GM21786 (cell line): ENCODE data around the gene NCAM1.

ENCODE experiments used
- ATAC-seq: cut with Tn5 transposase; IDR thresholded peaks from one replicate; pipeline ENCODE4 v1.9.1; 2021; ENCODE audit not compliant: unreplicated experiment

The NCAM1 gene

GRCh38 chr11:113247221-113247620, 286.0 kb downstream of the NCAM1 start:
- ATAC-seq = no peak

GRCh38 chr11:113247966-113248365, 286.7 kb downstream of the NCAM1 start:
- ATAC-seq = no peak

- ATAC-seq = no peak
These were observed 287.7 kb downstream of the NCAM1 start for GRCh38 chr11:113248702-113249490.

GRCh38 chr11:113249491-113249763, 288.2 kb downstream of the NCAM1 start:
- ATAC-seq = no peak

GRCh38 chr11:113249786-113250185, 288.6 kb downstream of the NCAM1 start:
- no peak for ATAC-seq

- no peak for ATAC-seq
These were observed 290.1 kb downstream of the NCAM1 start for GRCh38 chr11:113251281-113251680.

GRCh38 chr11:113253406-113253805, 292.2 kb downstream of the NCAM1 start:
- ATAC-seq = no peak

GRCh38 chr11:113255096-113255495, 293.9 kb downstream of the NCAM1 start:
- no peak for ATAC-seq

GRCh38 chr11:113255741-113256140, 294.5 kb downstream of the NCAM1 start:
- ATAC-seq = no peak

- no peak for ATAC-seq
These were observed 295.4 kb downstream of the NCAM1 start for GRCh38 chr11:113256431-113257202.

GRCh38 chr11:113260096-113260425, 298.8 kb downstream of the NCAM1 start:
- no peak for ATAC-seq

- ATAC-seq = no peak
These were observed 299.3 kb downstream of the NCAM1 start for GRCh38 chr11:113260541-113260940.

- ATAC-seq = no peak
These were observed 300.7 kb downstream of the NCAM1 start for GRCh38 chr11:113261709-113262475.

GRCh38 chr11:113262594-113262993, 301.4 kb downstream of the NCAM1 start:
- no peak for ATAC-seq

GRCh38 chr11:113263458-113264259, 302.4 kb downstream of the NCAM1 start:
- no peak for ATAC-seq

GRCh38 chr11:113265362-113265761, 304.1 kb downstream of the NCAM1 start:
- ATAC-seq = no peak

- no peak for ATAC-seq
These were observed 306.3 kb downstream of the NCAM1 start for GRCh38 chr11:113267493-113267892.

- ATAC-seq = no peak
These were observed 307.9 kb downstream of the NCAM1 start for GRCh38 chr11:113269096-113269495.

GRCh38 chr11:113269636-113270035, 308.4 kb downstream of the NCAM1 start:
- no peak for ATAC-seq

GRCh38 chr11:113270080-113270479, 308.9 kb downstream of the NCAM1 start:
- no peak for ATAC-seq
